HepG2 (cell line): Measurements from ENCODE around the gene PTGDS. TPM values are rescaled to one million over a fixed set of nuclear protein-coding genes. Genes with fewer than 3 reads are reported as not detected.
A peak's percentile ranks its signal among the peaks of the same experiment; 100 is the strongest.

ENCODE experiments used
- FLYWCH1 ChIP-seq: sonication (generic); formaldehyde crosslinking; IDR thresholded peaks from 2 replicates; pipeline ENCODE4 v1.8.1; 2023; ENCODE audit warnings: mild to moderate bottlenecking, missing genetic modification reagents
- FOXA1 ChIP-seq, 2 experiments: fragments of 450-650 bp in 1 of 2; sonication (generic) in 1 of 2; formaldehyde crosslinking in 1 of 2; IDR thresholded peaks; 2 replicates each; pipeline versions ENCODE4 v1.4.0 to v1.6.1; 2016 to 2020; ENCODE audit warnings: missing genetic modification reagents in 1 of 2
- FOXC1 ChIP-seq: sonication (generic); formaldehyde crosslinking; IDR thresholded peaks from 2 replicates; pipeline ENCODE4 v1.8.0; 2022; ENCODE audit warnings: mild to moderate bottlenecking, missing genetic modification reagents, borderline replicate concordance
- FOXO1 ChIP-seq: sonication (generic); formaldehyde crosslinking; IDR thresholded peaks from 2 replicates; pipeline ENCODE4 v1.4.0; 2020; ENCODE audit warnings: missing genetic modification reagents
- HDAC2 ChIP-seq: sonication (generic); formaldehyde crosslinking; IDR thresholded peaks from 2 replicates; pipeline ENCODE4 v1.4.0; 2020; ENCODE audit warnings: missing genetic modification reagents
- HNRNPK ChIP-seq: fragments of 200-400 bp; formaldehyde crosslinking; IDR thresholded peaks from 2 replicates; pipeline ENCODE4 v1.6.1; 2018; ENCODE audit warnings: low read length, low read depth, moderate library complexity, mild to moderate bottlenecking; ENCODE audit not compliant: poor library complexity, severe bottlenecking
- NBN ChIP-seq: fragments of 450-650 bp; conservative IDR thresholded peaks from 2 replicates; pipeline ENCODE4 v1.6.1; 2017
- STAT5B ChIP-seq: sonication (generic); formaldehyde crosslinking; IDR thresholded peaks from 2 replicates; pipeline ENCODE4 v1.4.0; 2020; ENCODE audit warnings: missing genetic modification reagents
- TOPORS ChIP-seq: sonication (generic); formaldehyde crosslinking; IDR thresholded peaks from 2 replicates; pipeline ENCODE4 v1.8.0; 2023; ENCODE audit warnings: mild to moderate bottlenecking, missing genetic modification reagents
- ZNF720 ChIP-seq: sonication (generic); formaldehyde crosslinking; IDR thresholded peaks from 2 replicates; pipeline ENCODE4 v1.4.0; 2020; ENCODE audit warnings: missing genetic modification reagents
- polyA plus RNA-seq, 8 experiments: library from polyadenylated mRNA; depleted of rRNA in 3 of 8; stranded (reverse) in 7 of 8; unstranded in 1 of 8; fragments of >200 nt; fragmentation: Illumina TruSeq in 4 of 8; extraction: Trizol in 4 of 8; gene quantifications; 2 replicates each; pipeline versions ENCODE4 v1.2.1 to v1.2.3, GENCODE V29; 2011 to 2016; ENCODE audit warnings: low read depth in 4 of 8, missing spikeins in 1 of 8, mixed read lengths in 1 of 8; ENCODE audit not compliant: insufficient read depth in 1 of 8
- total RNA-seq, 5 experiments: library from RNA; depleted of rRNA; stranded (reverse); fragments of >200 nt; fragmentation: Illumina TruSeq; extraction: Trizol; gene quantifications; 2 replicates each; pipeline ENCODE4 v1.2.3, GENCODE V29; 2016; ENCODE audit warnings: low read depth in 1 of 5
- TF ChIP-seq, protein P1 (sequence below): sonication (generic); formaldehyde crosslinking; IDR thresholded peaks from 2 replicates; pipeline ENCODE4 v1.5.1; 2020; ENCODE audit warnings: mild to moderate bottlenecking, missing genetic modification reagents, moderate library complexity
- TF ChIP-seq, protein P2 (sequence below): sonication (generic); formaldehyde crosslinking; IDR thresholded peaks from 2 replicates; pipeline ENCODE4 v1.4.0; 2020; ENCODE audit warnings: mild to moderate bottlenecking, low read depth, missing genetic modification reagents
- TF ChIP-seq, protein P3 (sequence below): sonication (generic); formaldehyde crosslinking; IDR thresholded peaks from 2 replicates; pipeline ENCODE4 v1.8.0; 2022; ENCODE audit warnings: missing genetic modification reagents, low read depth, mild to moderate bottlenecking, borderline replicate concordance
- TF ChIP-seq, protein P4 (sequence below): sonication (generic); formaldehyde crosslinking; IDR thresholded peaks from 2 replicates; pipeline ENCODE4 v1.8.1; 2023; ENCODE audit warnings: mild to moderate bottlenecking, missing genetic modification reagents

The PTGDS gene
- total and polyA plus RNA-seq, 2 of the 13 experiments (the other 11 are each of a cell fraction or from before 2014, with no cell fraction given): 0.33 to 0.50 TPM

DNA sequence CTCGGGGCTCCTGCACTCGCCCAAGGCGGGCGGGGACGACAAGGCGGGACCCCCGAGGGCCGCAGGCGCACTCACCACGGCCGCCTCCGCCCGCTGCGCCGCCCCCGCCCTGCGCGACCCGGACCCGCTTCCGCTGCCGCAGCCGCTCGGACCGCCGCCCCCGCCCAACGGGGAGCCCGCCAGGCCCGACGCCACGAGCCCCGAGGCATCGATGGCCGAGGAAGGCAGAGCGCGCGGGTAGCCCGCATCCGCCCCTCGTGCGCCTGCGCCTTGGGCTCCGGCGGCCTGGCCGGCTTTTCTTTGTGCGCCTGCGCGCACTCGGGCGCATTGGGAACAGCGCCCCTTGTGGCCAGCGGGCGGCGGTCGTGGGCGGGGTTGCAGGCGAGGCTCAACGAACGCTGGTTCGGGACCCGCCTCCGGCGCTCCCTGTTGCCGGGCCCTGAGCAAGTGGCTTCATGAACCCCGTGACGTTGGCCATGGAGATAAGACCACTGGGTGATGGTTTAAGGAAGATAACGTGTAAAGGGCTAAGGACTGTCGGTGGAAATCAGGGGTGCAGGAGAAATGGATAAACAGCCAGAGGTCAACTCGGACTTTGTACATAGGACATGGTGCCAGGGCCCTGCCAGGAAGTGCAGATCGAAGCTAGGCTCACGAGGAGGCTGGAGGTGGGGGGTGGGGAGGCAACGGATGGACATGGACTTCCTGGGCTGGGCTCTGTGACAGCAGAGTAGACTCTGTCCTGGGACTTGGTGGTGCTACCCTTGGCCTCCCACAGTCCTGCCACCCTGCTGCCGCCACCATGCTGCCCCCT, 32.6 kb upstream of the PTGDS start, which contains the start of the genes C8G and FBXW5 (continued):
- TF ChIP-seq FOXA1 (IDR thresholded peaks at IDR 0.05) (no peak), FOXA1 (CRISPR knock-in tag; IDR thresholded peaks at IDR 0.05) (0 out of 2 replicates have a peak, but pooled peaks have one; percentile 17), FOXO1 (CRISPR knock-in tag) (0 out of 2 replicates have a peak, but pooled peaks have one; percentile 27), STAT5B (no peak), TOPORS (CRISPR knock-in tag) (no peak), HDAC2 (CRISPR knock-in tag) (peak; percentile 30), FLYWCH1 (no peak), ZNF720 (CRISPR knock-in tag) (no peak), FOXC1 (CRISPR knock-in tag) (peak; percentile 67; the same call in 1 of the 2 replicates), NBN (no peak), HNRNPK (no peak)
- TF ChIP-seq, protein P1, sequence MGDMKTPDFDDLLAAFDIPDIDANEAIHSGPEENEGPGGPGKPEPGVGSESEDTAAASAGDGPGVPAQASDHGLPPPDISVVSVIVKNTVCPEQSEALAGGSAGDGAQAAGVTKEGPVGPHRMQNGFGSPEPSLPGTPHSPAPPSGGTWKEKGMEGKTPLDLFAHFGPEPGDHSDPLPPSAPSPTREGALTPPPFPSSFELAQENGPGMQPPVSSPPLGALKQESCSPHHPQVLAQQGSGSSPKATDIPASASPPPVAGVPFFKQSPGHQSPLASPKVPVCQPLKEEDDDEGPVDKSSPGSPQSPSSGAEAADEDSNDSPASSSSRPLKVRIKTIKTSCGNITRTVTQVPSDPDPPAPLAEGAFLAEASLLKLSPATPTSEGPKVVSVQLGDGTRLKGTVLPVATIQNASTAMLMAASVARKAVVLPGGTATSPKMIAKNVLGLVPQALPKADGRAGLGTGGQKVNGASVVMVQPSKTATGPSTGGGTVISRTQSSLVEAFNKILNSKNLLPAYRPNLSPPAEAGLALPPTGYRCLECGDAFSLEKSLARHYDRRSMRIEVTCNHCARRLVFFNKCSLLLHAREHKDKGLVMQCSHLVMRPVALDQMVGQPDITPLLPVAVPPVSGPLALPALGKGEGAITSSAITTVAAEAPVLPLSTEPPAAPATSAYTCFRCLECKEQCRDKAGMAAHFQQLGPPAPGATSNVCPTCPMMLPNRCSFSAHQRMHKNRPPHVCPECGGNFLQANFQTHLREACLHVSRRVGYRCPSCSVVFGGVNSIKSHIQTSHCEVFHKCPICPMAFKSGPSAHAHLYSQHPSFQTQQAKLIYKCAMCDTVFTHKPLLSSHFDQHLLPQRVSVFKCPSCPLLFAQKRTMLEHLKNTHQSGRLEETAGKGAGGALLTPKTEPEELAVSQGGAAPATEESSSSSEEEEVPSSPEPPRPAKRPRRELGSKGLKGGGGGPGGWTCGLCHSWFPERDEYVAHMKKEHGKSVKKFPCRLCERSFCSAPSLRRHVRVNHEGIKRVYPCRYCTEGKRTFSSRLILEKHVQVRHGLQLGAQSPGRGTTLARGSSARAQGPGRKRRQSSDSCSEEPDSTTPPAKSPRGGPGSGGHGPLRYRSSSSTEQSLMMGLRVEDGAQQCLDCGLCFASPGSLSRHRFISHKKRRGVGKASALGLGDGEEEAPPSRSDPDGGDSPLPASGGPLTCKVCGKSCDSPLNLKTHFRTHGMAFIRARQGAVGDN (CRISPR knock-in tag): peak; percentile 72
- TF ChIP-seq, protein P2, sequence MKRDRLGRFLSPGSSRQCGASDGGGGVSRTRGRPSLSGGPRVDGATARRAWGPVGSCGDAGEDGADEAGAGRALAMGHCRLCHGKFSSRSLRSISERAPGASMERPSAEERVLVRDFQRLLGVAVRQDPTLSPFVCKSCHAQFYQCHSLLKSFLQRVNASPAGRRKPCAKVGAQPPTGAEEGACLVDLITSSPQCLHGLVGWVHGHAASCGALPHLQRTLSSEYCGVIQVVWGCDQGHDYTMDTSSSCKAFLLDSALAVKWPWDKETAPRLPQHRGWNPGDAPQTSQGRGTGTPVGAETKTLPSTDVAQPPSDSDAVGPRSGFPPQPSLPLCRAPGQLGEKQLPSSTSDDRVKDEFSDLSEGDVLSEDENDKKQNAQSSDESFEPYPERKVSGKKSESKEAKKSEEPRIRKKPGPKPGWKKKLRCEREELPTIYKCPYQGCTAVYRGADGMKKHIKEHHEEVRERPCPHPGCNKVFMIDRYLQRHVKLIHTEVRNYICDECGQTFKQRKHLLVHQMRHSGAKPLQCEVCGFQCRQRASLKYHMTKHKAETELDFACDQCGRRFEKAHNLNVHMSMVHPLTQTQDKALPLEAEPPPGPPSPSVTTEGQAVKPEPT (CRISPR knock-in tag): no peak
- TF ChIP-seq, protein P3, sequence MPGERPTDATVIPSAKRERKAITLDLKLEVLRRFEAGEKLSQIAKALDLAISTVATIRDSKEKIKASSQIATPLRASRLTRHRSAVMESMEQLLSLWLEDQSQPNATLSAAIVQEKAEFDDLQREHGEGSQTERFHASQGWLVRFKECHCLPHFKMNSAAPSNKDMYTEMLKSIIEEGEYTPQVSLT (CRISPR knock-in tag): no peak; the same call in 1 of the 2 replicates
- TF ChIP-seq, protein P4, sequence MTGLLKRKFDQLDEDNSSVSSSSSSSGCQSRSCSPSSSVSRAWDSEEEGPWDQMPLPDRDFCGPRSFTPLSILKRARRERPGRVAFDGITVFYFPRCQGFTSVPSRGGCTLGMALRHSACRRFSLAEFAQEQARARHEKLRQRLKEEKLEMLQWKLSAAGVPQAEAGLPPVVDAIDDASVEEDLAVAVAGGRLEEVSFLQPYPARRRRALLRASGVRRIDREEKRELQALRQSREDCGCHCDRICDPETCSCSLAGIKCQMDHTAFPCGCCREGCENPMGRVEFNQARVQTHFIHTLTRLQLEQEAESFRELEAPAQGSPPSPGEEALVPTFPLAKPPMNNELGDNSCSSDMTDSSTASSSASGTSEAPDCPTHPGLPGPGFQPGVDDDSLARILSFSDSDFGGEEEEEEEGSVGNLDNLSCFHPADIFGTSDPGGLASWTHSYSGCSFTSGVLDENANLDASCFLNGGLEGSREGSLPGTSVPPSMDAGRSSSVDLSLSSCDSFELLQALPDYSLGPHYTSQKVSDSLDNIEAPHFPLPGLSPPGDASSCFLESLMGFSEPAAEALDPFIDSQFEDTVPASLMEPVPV (CRISPR knock-in tag): no peak
